ENCODE data around the gene STOML3.

- no peak for TF ChIP-seq EZH2 (IDR thresholded peaks at IDR 0.05)
- TF ChIP-seq, protein P1, sequence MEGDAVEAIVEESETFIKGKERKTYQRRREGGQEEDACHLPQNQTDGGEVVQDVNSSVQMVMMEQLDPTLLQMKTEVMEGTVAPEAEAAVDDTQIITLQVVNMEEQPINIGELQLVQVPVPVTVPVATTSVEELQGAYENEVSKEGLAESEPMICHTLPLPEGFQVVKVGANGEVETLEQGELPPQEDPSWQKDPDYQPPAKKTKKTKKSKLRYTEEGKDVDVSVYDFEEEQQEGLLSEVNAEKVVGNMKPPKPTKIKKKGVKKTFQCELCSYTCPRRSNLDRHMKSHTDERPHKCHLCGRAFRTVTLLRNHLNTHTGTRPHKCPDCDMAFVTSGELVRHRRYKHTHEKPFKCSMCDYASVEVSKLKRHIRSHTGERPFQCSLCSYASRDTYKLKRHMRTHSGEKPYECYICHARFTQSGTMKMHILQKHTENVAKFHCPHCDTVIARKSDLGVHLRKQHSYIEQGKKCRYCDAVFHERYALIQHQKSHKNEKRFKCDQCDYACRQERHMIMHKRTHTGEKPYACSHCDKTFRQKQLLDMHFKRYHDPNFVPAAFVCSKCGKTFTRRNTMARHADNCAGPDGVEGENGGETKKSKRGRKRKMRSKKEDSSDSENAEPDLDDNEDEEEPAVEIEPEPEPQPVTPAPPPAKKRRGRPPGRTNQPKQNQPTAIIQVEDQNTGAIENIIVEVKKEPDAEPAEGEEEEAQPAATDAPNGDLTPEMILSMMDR (IDR thresholded peaks at IDR 0.05): no peak
- TF ChIP-seq EZH2phosphoT487 (IDR thresholded peaks at IDR 0.05): no peak
These were observed 46.4 kb downstream of the STOML3 start for GRCh38 chr13:38944219-38944618.

Measured in neural progenitor cell (in vitro differentiated cells).